Endothelial cell of umbilical vein (primary cell): ENCODE results near the gene IQCH. TPM values are rescaled to one million over a fixed set of nuclear protein-coding genes. Genes with fewer than 3 reads are reported as not detected.

Source experiments
- BruUV-seq: library from RNA; stranded (reverse); fragments of 400-500 nt; replicated peaks from 2 replicates; lab custom pipeline; 2021; lab: Mats Ljungman, UMichigan
- CTCF ChIA-PET: fragments of 300-600, 350-600 bp; sonication (Branson Sonifier 250); formaldehyde crosslinking; loops from one replicate; lab custom pipeline; 2021; ENCODE audit warnings: antibody characterized with exemption, inconsistent platforms; lab: Charles Lee
- POLR2A ChIA-PET: fragments of 300-600, 350-600 bp; sonication (Branson Sonifier 250); formaldehyde crosslinking; loops from one replicate; lab custom pipeline; 2021; ENCODE audit warnings: antibody characterized with exemption, inconsistent platforms; lab: Charles Lee
- DNase-seq: peaks from one replicate; pipeline ENCODE4 v3.0.0-alpha.2; 2011; ENCODE audit warnings: low read depth, low spot score
- FAIRE-seq: peaks from 2 replicates; lab custom pipeline; 2011; peaks lifted over from hg19 to GRCh38; lab: Jason Lieb, UNC
- H2AFZ ChIP-seq: 2 replicates; pipeline ENCODE4 v1.6.0; 2012; ENCODE audit warnings: low read depth, low read length, control low read depth, inconsistent platforms
- H3K27ac ChIP-seq: 2 replicates; pipeline ENCODE4 v1.5.1; 2011; ENCODE audit warnings: low read depth, mild to moderate bottlenecking, control low read depth, low read length, moderate library complexity; ENCODE audit not compliant: insufficient read depth
- H3K27me3 ChIP-seq, 2 experiments: 2 replicates each; pipeline versions ENCODE4 v1.6.0 to v1.6.1; 2011; ENCODE audit warnings: low read length in 2 of 2, mixed read lengths in 1 of 2; ENCODE audit not compliant: control insufficient read depth in 2 of 2, insufficient read depth in 2 of 2
- H3K36me3 ChIP-seq, 2 experiments: 2 replicates in 1 of 2; 3 replicates in 1 of 2; pipeline ENCODE4 v1.5.1; 2011; ENCODE audit warnings: low read length in 2 of 2, mild to moderate bottlenecking in 1 of 2, moderate library complexity in 1 of 2; ENCODE audit not compliant: control insufficient read depth in 2 of 2, insufficient read depth in 2 of 2; ENCODE audit errors: extremely low read depth in 1 of 2
- H3K4me1 ChIP-seq: 3 replicates; pipeline ENCODE4 v1.5.1; 2011; ENCODE audit warnings: mild to moderate bottlenecking, low read length; ENCODE audit not compliant: control insufficient read depth, insufficient read depth; ENCODE audit errors: extremely low read depth
- H3K4me2 ChIP-seq: 2 replicates; pipeline ENCODE4 v1.6.1; 2011; ENCODE audit warnings: low read length, control low read depth, mixed read lengths; ENCODE audit not compliant: insufficient read depth
- H3K4me3 ChIP-seq, 3 experiments: fragments of 200-600 bp in 1 of 3; sonication (generic), shearing (Covaris generic) in 1 of 3; replicated peaks in 1 of 3; 2 replicates each; pipeline ENCODE4 v1.5.1; 2011 to 2016; ENCODE audit warnings: control low read depth in 3 of 3, low read length in 3 of 3, mild to moderate bottlenecking in 2 of 3, inconsistent platforms in 1 of 3, low read depth in 1 of 3, moderate library complexity in 1 of 3; ENCODE audit not compliant: insufficient read depth in 1 of 3
- H3K79me2 ChIP-seq: 2 replicates; pipeline ENCODE4 v1.6.0; 2012; ENCODE audit warnings: low read length, inconsistent platforms; ENCODE audit not compliant: control insufficient read depth, insufficient read depth
- H3K9ac ChIP-seq: replicated peaks from 2 replicates; pipeline ENCODE3; 2011; ENCODE audit warnings: low read length, control low read depth; ENCODE audit not compliant: insufficient read depth; ENCODE audit errors: extremely low read depth
- H3K9me1 ChIP-seq: replicated peaks from 3 replicates; pipeline ENCODE4 v1.6.0; 2011; ENCODE audit warnings: mild to moderate bottlenecking, low read length; ENCODE audit not compliant: control insufficient read depth, insufficient read depth; ENCODE audit errors: extremely low read depth
- H3K9me3 ChIP-seq: replicated peaks from 2 replicates; pipeline ENCODE4 v1.5.1; 2012; ENCODE audit warnings: low read length, inconsistent platforms; ENCODE audit not compliant: control insufficient read depth, insufficient read depth
- H4K20me1 ChIP-seq: replicated peaks from 2 replicates; pipeline ENCODE3; 2011; ENCODE audit warnings: mild to moderate bottlenecking, low read length; ENCODE audit not compliant: control insufficient read depth, insufficient read depth; ENCODE audit errors: extremely low read depth
- CTCF ChIP-seq, 2 donors: IDR thresholded peaks; 1 replicate in 1 of 2; 2 replicates in 1 of 2; pipeline ENCODE4 v1.5.1; 2011; ENCODE audit warnings: low read length in 2 of 2, mild to moderate bottlenecking in 2 of 2, moderate library complexity in 2 of 2, control low read depth in 1 of 2, inconsistent platforms in 1 of 2, low read depth in 1 of 2; ENCODE audit not compliant: insufficient read depth in 1 of 2; ENCODE audit errors: extremely low read depth in 1 of 2
- GATA2 ChIP-seq: IDR thresholded peaks from 2 replicates; pipeline ENCODE4 v1.7.0; 2011; ENCODE audit warnings: low read depth, mild to moderate bottlenecking, moderate library complexity, mixed read lengths, low read length; ENCODE audit not compliant: insufficient read length, insufficient read depth
- MYC ChIP-seq: IDR thresholded peaks from one replicate; pipeline ENCODE4 v1.6.1; 2011; ENCODE audit warnings: mild to moderate bottlenecking, low read depth, low read length
- dilution Hi-C: fragments of 300-500 bp; cut with MboI; formaldehyde crosslinking; loops from one replicate; pipeline ENCODE4 v1.15.0; 2019; ENCODE audit warnings: low sequenced_read_pairs; ENCODE audit not compliant: extremely low pct_ligation_motif_present
- intact Hi-C: fragments of 100-400 bp; cut with micrococcal nuclease; formaldehyde crosslinking; loops from one replicate; pipeline ENCODE4 v1.10.0; 2022
- polyA plus RNA-seq, 4 experiments: library from polyadenylated mRNA; depleted of rRNA in 3 of 4; stranded (reverse) in 3 of 4; unstranded in 1 of 4; fragments of >200 nt; gene quantifications; 2 replicates each; pipeline versions ENCODE4 v1.2.1 to v1.2.3, GENCODE V29; 2011 to 2012; ENCODE audit warnings: missing spikeins in 1 of 4
- total RNA-seq: library from RNA; stranded (reverse); gene quantifications from 2 replicates; pipeline ENCODE4 v1.2.3, GENCODE V29; 2021

Gene IQCH
- total and polyA plus RNA-seq, 2 donors (not counting 3 experiments of a cell fraction or from before 2014, with no cell fraction given), result 0.29 to 0.51 TPM

- no peak overlapping the region for H2AFZ ChIP-seq
- H3K27me3 ChIP-seq, result no peaks in the 10 kb centered on the region
- FAIRE-seq, result no peak
- no peak for TF ChIP-seq CTCF (IDR thresholded peaks at IDR 0.05; ENCODE audit: extremely low read depth in 1 of 2, insufficient read depth in 1 of 2, low read depth in 1 of 2, low read length in 2 of 2)
- peak; percentile 54 for TF ChIP-seq GATA2
- no peaks in the 10 kb centered on the region for H3K36me3 ChIP-seq
- no TSS peak for BruUV-seq
- ChIA-PET POLR2A (no interaction called here), CTCF (no interaction called here)
- no peaks in the 10 kb centered on the region for H3K9me1 ChIP-seq
- no peak overlapping the region for H3K4me2 ChIP-seq
- intact Hi-C loops, result no loop called here
- no peaks in the 10 kb centered on the region for H4K20me1 ChIP-seq
- H3K79me2 ChIP-seq, result no peaks in the 10 kb centered on the region
- H3K4me1 ChIP-seq, result no peaks in the 10 kb centered on the region
- no peak overlapping the region for H3K27ac ChIP-seq
- DNase-seq, result peak; percentile 37
- no peak overlapping the region for H3K9ac ChIP-seq
- no peaks in the 10 kb centered on the region for H3K9me3 ChIP-seq
- H3K4me3 ChIP-seq, result no peak overlapping the region
- dilution Hi-C loops, result no loop called here
These were observed 86.0 kb downstream of the IQCH start for GRCh38 chr15:67340630-67341029.

GRCh38 chr15:67341539-67341938 lies 87.0 kb downstream of the IQCH start:
- FAIRE-seq (no peak), DNase-seq (no peak)
- intact Hi-C loops, result no loop called here
- ChIA-PET CTCF (no interaction called here), POLR2A (no interaction called here)
- Histone ChIP-seq H3K4me3 (no peak overlapping the region), H4K20me1 (no peaks in the 10 kb centered on the region), H3K27ac (no peak overlapping the region), H3K9me1 (no peaks in the 10 kb centered on the region), H2AFZ (no peak overlapping the region), H3K36me3 (no peaks in the 10 kb centered on the region), H3K27me3 (no peaks in the 10 kb centered on the region), H3K9ac (no peak overlapping the region), H3K9me3 (no peaks in the 10 kb centered on the region), H3K4me2 (no peak overlapping the region), H3K79me2 (no peaks in the 10 kb centered on the region), H3K4me1 (no peaks in the 10 kb centered on the region)
- BruUV-seq, result no TSS peak
- dilution Hi-C loops, result no loop called here
- no peak for TF ChIP-seq GATA2
- TF ChIP-seq CTCF (IDR thresholded peaks at IDR 0.05; ENCODE audit: extremely low read depth in 1 of 2, insufficient read depth in 1 of 2, low read depth in 1 of 2, low read length in 2 of 2), result no peak
- no peak for TF ChIP-seq MYC
